ENCODE data around the gene AAK1. TPM values are rescaled to one million over a fixed set of nuclear protein-coding genes. Genes with fewer than 3 reads are reported as not detected.
A peak's percentile ranks its signal among the peaks of the same experiment; 100 is the strongest.

Gene AAK1
- total RNA-seq, 1 experiment from 2014 or later: 46.8 TPM

GRCh38 chr2:69464575-69464974 lies 179.0 kb downstream of the AAK1 start:
- ATAC-seq: no peak
- Histone ChIP-seq H3K4me3 (ENCODE audit: low read length) (no peak overlapping the region), H3K27ac (ENCODE audit: low read length) (no peak overlapping the region), H3K4me1 (ENCODE audit: insufficient read depth, low read length) (no peaks in the 10 kb centered on the region), H3K36me3 (ENCODE audit: low read depth, low read length) (no peaks in the 10 kb centered on the region), H3K9me3 (ENCODE audit: low read length) (no peaks in the 10 kb centered on the region), H3K9me2 (replicated peaks; ENCODE audit: low read length) (no peaks in the 10 kb centered on the region), H3K79me2 (ENCODE audit: low read length) (no peaks in the 10 kb centered on the region), H3K4me2 (ENCODE audit: low read length) (no peak overlapping the region), H4K20me1 (ENCODE audit: low read length) (no peaks in the 10 kb centered on the region), H2AFZ (ENCODE audit: low read length) (no peak overlapping the region), H3K27me3 (ENCODE audit: low read length) (no peaks in the 10 kb centered on the region), H3K9ac (ENCODE audit: low read length) (no peak overlapping the region), H3F3A (ENCODE audit: low read length, unreplicated experiment) (no peaks in the 10 kb centered on the region)
- TSS peak; percentile 5 for BruUV-seq (replicated peaks)
- TF ChIP-seq EZH2phosphoT487 (IDR thresholded peaks at IDR 0.05; ENCODE audit: borderline replicate concordance, low read length): no peak
- TF ChIP-seq CTCF (conservative IDR thresholded peaks at IDR 0.05; ENCODE audit: low read depth, low read length): no peak
- ChIA-PET CTCF (no interaction called here), POLR2A (ENCODE audit: unreplicated experiment) (no interaction called here)
- DNase-seq: no peak
- intact Hi-C loops (cut with micrococcal nuclease): no loop called here

DNA sequence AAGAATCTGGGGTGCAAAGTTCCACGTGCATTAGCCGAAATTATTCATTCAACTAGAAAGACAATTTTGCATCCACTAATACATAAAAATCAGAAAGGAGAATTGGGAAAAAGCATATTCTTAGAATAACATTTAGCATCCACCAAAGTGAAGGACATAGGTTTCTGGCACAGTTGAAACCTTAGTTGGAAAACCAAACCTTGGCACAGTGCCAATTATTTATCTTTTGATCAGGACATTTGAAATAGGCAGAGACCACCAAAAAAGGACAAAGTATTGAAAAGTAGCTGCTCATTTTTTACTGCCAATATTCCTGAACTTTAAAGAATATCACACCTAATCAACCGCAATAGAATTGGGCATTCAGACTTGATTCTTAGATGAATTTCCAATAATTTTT lies 180.8 kb downstream of the AAK1 start:
- Histone ChIP-seq H3F3A (ENCODE audit: low read length, unreplicated experiment) (no peaks in the 10 kb centered on the region), H3K4me2 (ENCODE audit: low read length) (no peak overlapping the region), H4K20me1 (ENCODE audit: low read length) (no peaks in the 10 kb centered on the region), H3K9ac (ENCODE audit: low read length) (no peak overlapping the region), H3K79me2 (ENCODE audit: low read length) (no peaks in the 10 kb centered on the region), H3K4me1 (ENCODE audit: insufficient read depth, low read length) (no peaks in the 10 kb centered on the region), H3K27me3 (ENCODE audit: low read length) (no peaks in the 10 kb centered on the region), H3K9me3 (ENCODE audit: low read length) (no peaks in the 10 kb centered on the region), H3K4me3 (ENCODE audit: low read length) (no peak overlapping the region), H3K9me2 (replicated peaks; ENCODE audit: low read length) (no peaks in the 10 kb centered on the region), H2AFZ (ENCODE audit: low read length) (no peak overlapping the region), H3K36me3 (ENCODE audit: low read depth, low read length) (no peaks in the 10 kb centered on the region), H3K27ac (ENCODE audit: low read length) (no peak overlapping the region)
- POLR2A ChIA-PET (ENCODE audit: unreplicated experiment): no interaction called here
- CTCF ChIA-PET: no interaction called here
- no peak for TF ChIP-seq EZH2phosphoT487 (IDR thresholded peaks at IDR 0.05; ENCODE audit: borderline replicate concordance, low read length)
- TF ChIP-seq EZH2 (IDR thresholded peaks at IDR 0.05; ENCODE audit: low read length, unreplicated experiment): no peak
- ATAC-seq (no peak), DNase-seq (no peak)
- intact Hi-C loops (cut with micrococcal nuclease): no loop called here
- no TSS peak for BruUV-seq (replicated peaks)

- intact Hi-C loops (cut with micrococcal nuclease): no loop called here
- TF ChIP-seq CTCF (conservative IDR thresholded peaks at IDR 0.05; ENCODE audit: low read depth, low read length) (no peak), EZH2phosphoT487 (IDR thresholded peaks at IDR 0.05; ENCODE audit: borderline replicate concordance, low read length) (no peak), EZH2 (IDR thresholded peaks at IDR 0.05; ENCODE audit: low read length, unreplicated experiment) (no peak)
- CTCF ChIA-PET: no interaction called here
Observed at GRCh38 chr2:69461404-69461803, 182.1 kb downstream of the AAK1 start.

More at GRCh38 chr2:69461404-69461803, 182.1 kb downstream of the AAK1 start:
- H2AFZ ChIP-seq (ENCODE audit: low read length): no peak overlapping the region
- BruUV-seq (replicated peaks): no TSS peak
- H3K36me3 ChIP-seq (ENCODE audit: low read depth, low read length): no peaks in the 10 kb centered on the region
- H3K4me1 ChIP-seq (ENCODE audit: insufficient read depth, low read length): no peaks in the 10 kb centered on the region
- ATAC-seq (no peak), DNase-seq (no peak)
- no peaks in the 10 kb centered on the region for H4K20me1 ChIP-seq (ENCODE audit: low read length)
- no peaks in the 10 kb centered on the region for H3K9me2 ChIP-seq (replicated peaks; ENCODE audit: low read length)
- H3K4me3 ChIP-seq (ENCODE audit: low read length): no peak overlapping the region
- H3K27ac ChIP-seq (ENCODE audit: low read length): no peak overlapping the region
- H3K4me2 ChIP-seq (ENCODE audit: low read length): no peak overlapping the region
- H3K9me3 ChIP-seq (ENCODE audit: low read length): no peaks in the 10 kb centered on the region
- H3K27me3 ChIP-seq (ENCODE audit: low read length): no peaks in the 10 kb centered on the region
- H3F3A ChIP-seq (ENCODE audit: low read length, unreplicated experiment): no peaks in the 10 kb centered on the region
- no peaks in the 10 kb centered on the region for H3K79me2 ChIP-seq (ENCODE audit: low read length)
- POLR2A ChIA-PET (ENCODE audit: unreplicated experiment): no interaction called here
- H3K9ac ChIP-seq (ENCODE audit: low read length): no peak overlapping the region
